Measurements from ENCODE around the gene MGLL.

MGLL gene

GRCh38 chr3:127831723-127832172, 9.4 kb upstream of the MGLL start:
- no peak overlapping the region for H3K27ac ChIP-seq
- no peak for TF ChIP-seq CTCF (conservative IDR thresholded peaks at IDR 0.05; ENCODE audit: low read depth)
- POLR2A ChIA-PET (ENCODE audit: low non-redundant PET) = no interaction called here
- CTCF ChIA-PET = interaction anchor here (2.1 kb wide), 1 partner anchor 8 kb away, joined by 5 read pairs; no protein-coding TSS in a partner anchor
- no peak for DNase-seq (ENCODE audit: low spot score)

DNA sequence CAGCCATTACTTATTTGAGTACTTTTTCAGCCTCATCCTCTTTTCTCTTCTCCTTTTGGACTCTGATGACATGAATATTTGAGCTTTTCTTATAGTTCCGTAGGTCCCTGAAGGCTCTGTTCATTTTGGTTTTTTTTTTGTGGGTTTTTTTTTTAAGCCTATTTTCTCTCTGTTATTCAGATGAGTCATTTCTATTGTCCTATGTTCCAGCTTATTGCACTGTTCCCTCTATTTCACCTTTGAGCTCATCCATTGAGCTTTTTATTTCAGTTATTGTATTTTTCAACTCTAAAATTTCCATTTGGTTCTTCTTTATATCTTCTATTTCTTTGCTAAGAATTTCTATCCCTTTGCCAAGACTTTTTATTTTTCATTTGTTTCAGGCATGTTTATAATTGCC, 7.2 kb upstream of the MGLL start:
- POLR2A ChIA-PET (ENCODE audit: low non-redundant PET) = interaction anchor here (0.6 kb wide), 1 partner anchor 491 kb away, joined by 3 read pairs; no protein-coding TSS in a partner anchor
- TF ChIP-seq CTCF (conservative IDR thresholded peaks at IDR 0.05; ENCODE audit: low read depth) = no peak
- no peak overlapping the region for H3K27ac ChIP-seq
- CTCF ChIA-PET = interaction anchor here (0.6 kb wide), 1 partner anchor 955 kb away, joined by 3 read pairs; no protein-coding TSS in a partner anchor
- no peak for DNase-seq (ENCODE audit: low spot score)

DNA sequence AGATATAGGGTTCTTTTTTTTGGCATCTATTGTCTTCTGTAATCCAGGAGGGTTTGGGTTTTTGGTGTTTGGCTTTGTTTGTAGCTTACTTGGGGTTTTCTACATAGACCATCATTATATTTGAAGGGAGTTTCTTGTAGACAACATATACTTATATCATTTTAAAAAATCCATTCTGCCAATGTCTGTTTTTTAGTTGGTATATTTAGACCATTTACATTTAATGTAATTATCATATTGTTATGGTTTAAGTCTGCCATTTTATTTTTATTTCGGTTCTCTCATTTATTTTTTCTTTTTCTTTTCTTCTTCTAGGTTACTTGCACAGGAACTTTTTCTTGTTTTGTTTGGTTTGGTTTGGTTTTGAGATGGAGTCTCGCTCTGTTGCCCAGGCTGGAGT, 5.5 kb upstream of the MGLL start:
- POLR2A ChIA-PET (ENCODE audit: low non-redundant PET) = interaction anchor here (0.6 kb wide), 1 partner anchor 136 kb away, joined by 4 read pairs; no protein-coding TSS in a partner anchor
- H3K27ac ChIP-seq = no peak overlapping the region
- no peak for DNase-seq (ENCODE audit: low spot score)
- TF ChIP-seq CTCF (conservative IDR thresholded peaks at IDR 0.05; ENCODE audit: low read depth) = no peak
- CTCF ChIA-PET = no interaction called here

- CTCF ChIA-PET = no interaction called here
- POLR2A ChIA-PET (ENCODE audit: low non-redundant PET) = no interaction called here
- no peak for DNase-seq (ENCODE audit: low spot score)
- no peak for TF ChIP-seq CTCF (conservative IDR thresholded peaks at IDR 0.05; ENCODE audit: low read depth)
- H3K27ac ChIP-seq = no peak overlapping the region
These were observed 3.4 kb upstream of the MGLL start for GRCh38 chr3:127825756-127826155.

- ChIA-PET POLR2A (ENCODE audit: low non-redundant PET) (no interaction called here), CTCF (interaction anchor here (0.5 to 1.6 kb wide), 2 partner anchors 9 to 98 kb away, joined by 3 to 5 read pairs; no protein-coding TSS in a partner anchor)
- DNase-seq (ENCODE audit: low spot score) = no peak
- TF ChIP-seq CTCF (conservative IDR thresholded peaks at IDR 0.05; ENCODE audit: low read depth) = no peak
- peak overlapping the region; percentile 73 for H3K27ac ChIP-seq
These were observed 2.0 kb upstream of the MGLL start for GRCh38 chr3:127824151-127824825.

DNA sequence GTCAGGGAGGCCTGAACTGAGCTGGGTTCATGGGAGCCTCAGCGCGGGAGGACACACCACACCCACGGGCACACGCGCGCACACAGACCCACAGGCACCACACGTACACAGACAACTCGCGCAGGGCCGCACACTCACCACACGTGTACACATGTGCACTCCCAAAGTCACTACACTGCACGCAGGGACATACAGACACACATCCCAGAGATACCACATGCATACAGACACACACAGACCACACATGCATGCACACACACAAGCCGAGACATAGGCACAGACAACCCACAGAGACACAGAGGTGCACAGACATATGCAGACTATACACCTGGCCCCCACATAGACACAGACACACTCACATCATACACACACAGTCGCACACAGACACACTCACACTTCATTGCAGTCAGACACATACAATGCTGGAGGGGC, 1.1 kb upstream of the MGLL start:
- POLR2A ChIA-PET (ENCODE audit: low non-redundant PET) = no interaction called here
- TF ChIP-seq CTCF (conservative IDR thresholded peaks at IDR 0.05; ENCODE audit: low read depth) = no peak
- DNase-seq (ENCODE audit: low spot score) = no peak
- CTCF ChIA-PET = interaction anchor here (1.6 kb wide), 1 partner anchor 9 kb away, joined by 5 read pairs; no protein-coding TSS in a partner anchor
- peak overlapping the region; percentile 73 for H3K27ac ChIP-seq

All from RWPE1 (cell line).